KMS-11 (cell line): ENCODE results near the gene DMD.

Source experiments
- H2AFZ ChIP-seq: fragments of 200-600 bp; sonication (generic); 2 replicates; pipeline ENCODE4 v1.6.1; 2016; ENCODE audit warnings: antibody characterized with exemption, mixed run types, low read depth
- H3K27ac ChIP-seq: fragments of 200-600 bp; sonication (generic); 2 replicates; pipeline ENCODE4 v1.6.1; 2016; ENCODE audit warnings: mild to moderate bottlenecking, mixed run types
- H3K27me3 ChIP-seq: fragments of 200-600 bp; sonication (generic); 2 replicates; pipeline ENCODE4 v1.6.1; 2017; ENCODE audit warnings: mild to moderate bottlenecking, low read depth, mixed run types, moderate library complexity; ENCODE audit not compliant: insufficient read depth
- H3K36me3 ChIP-seq: fragments of 200-600 bp; sonication (generic); 2 replicates; pipeline ENCODE4 v1.6.1; 2017; ENCODE audit warnings: mild to moderate bottlenecking, mixed run types; ENCODE audit not compliant: insufficient read depth
- H3K4me1 ChIP-seq: fragments of 200-600 bp; sonication (generic); 2 replicates; pipeline ENCODE4 v1.6.1; 2016; ENCODE audit warnings: mild to moderate bottlenecking, low read depth, mixed run types; ENCODE audit not compliant: poor library complexity, severe bottlenecking
- H3K4me2 ChIP-seq: fragments of 200-600 bp; sonication (generic); 2 replicates; pipeline ENCODE4 v1.7.0; 2016; ENCODE audit warnings: mild to moderate bottlenecking, mixed run types
- H3K4me3 ChIP-seq: fragments of 200-600 bp; sonication (generic); IDR thresholded peaks from 2 replicates; pipeline ENCODE4 v1.6.1; 2017; ENCODE audit warnings: low read depth, low read length, mixed read lengths; ENCODE audit not compliant: insufficient read depth
- H3K79me2 ChIP-seq: fragments of 200-600 bp; sonication (generic); 2 replicates; pipeline ENCODE4 v1.6.1; 2016; ENCODE audit warnings: low read depth, mixed run types; ENCODE audit not compliant: insufficient read depth
- H3K9ac ChIP-seq: fragments of 200-600 bp; sonication (generic); 2 replicates; pipeline ENCODE4 v1.6.1; 2016; ENCODE audit warnings: mild to moderate bottlenecking, mixed run types
- H4K20me1 ChIP-seq: fragments of 200-600 bp; sonication (generic); 2 replicates; pipeline ENCODE4 v1.6.1; 2016; ENCODE audit warnings: mild to moderate bottlenecking, mixed run types; ENCODE audit not compliant: insufficient read depth
- TF ChIP-seq, protein P1 (sequence below): fragments of 200-600 bp; sonication (generic); conservative IDR thresholded peaks from 2 replicates; pipeline ENCODE4 v1.6.1; 2017; ENCODE audit warnings: low read depth, mild to moderate bottlenecking, antibody characterized with exemption, low read length, moderate library complexity, mixed read lengths

Gene DMD

DNA sequence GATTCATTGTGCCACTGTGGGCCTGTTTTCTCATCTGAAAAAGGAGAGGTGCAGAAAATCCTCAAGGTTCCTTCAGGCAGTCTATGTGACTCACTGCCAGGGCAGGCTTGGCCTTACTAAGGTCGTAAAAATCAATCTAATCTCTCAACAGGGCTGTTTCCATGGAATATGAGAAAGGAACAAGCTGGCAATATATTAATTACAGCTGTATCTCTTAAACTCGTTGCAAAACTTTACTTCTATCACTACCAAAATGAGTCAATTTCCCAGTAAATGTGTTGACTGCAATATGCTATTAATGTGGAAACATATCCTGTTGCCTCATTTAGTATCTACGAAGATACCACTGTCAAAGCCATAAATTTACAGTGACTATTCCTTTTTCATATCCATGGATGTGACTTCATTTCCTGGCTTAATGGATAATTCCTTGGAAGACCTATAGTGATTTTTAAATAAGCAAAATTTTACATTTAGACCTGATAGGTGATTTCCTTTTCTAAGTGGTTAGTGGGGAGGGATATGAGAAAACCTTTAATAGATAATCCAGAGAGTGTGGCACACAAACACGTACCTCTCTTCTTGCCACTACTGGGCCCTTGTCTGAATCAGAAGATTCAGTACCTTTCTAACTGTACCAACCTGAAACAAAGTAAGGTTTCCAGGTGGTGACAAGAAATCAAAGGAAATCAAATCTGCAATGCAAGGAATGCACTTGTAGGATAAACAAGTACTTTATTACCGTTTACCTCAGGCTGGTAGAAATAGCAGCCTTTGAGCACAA is 2012.1 kb downstream of the DMD start:
- no peaks in the 10 kb centered on the region for H4K20me1 ChIP-seq
- H3K4me3 ChIP-seq, result no peak overlapping the region
- H3K4me1 ChIP-seq, result no peaks in the 10 kb centered on the region
- TF ChIP-seq, protein P1, sequence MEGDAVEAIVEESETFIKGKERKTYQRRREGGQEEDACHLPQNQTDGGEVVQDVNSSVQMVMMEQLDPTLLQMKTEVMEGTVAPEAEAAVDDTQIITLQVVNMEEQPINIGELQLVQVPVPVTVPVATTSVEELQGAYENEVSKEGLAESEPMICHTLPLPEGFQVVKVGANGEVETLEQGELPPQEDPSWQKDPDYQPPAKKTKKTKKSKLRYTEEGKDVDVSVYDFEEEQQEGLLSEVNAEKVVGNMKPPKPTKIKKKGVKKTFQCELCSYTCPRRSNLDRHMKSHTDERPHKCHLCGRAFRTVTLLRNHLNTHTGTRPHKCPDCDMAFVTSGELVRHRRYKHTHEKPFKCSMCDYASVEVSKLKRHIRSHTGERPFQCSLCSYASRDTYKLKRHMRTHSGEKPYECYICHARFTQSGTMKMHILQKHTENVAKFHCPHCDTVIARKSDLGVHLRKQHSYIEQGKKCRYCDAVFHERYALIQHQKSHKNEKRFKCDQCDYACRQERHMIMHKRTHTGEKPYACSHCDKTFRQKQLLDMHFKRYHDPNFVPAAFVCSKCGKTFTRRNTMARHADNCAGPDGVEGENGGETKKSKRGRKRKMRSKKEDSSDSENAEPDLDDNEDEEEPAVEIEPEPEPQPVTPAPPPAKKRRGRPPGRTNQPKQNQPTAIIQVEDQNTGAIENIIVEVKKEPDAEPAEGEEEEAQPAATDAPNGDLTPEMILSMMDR, result no peak
- no peak overlapping the region for H3K4me2 ChIP-seq
- no peaks in the 10 kb centered on the region for H3K36me3 ChIP-seq
- H3K27ac ChIP-seq, result no peak overlapping the region
- no peaks in the 10 kb centered on the region for H3K27me3 ChIP-seq
- H3K79me2 ChIP-seq, result no peaks in the 10 kb centered on the region
- H3K9ac ChIP-seq, result no peak overlapping the region
- H2AFZ ChIP-seq, result no peak overlapping the region

DNA sequence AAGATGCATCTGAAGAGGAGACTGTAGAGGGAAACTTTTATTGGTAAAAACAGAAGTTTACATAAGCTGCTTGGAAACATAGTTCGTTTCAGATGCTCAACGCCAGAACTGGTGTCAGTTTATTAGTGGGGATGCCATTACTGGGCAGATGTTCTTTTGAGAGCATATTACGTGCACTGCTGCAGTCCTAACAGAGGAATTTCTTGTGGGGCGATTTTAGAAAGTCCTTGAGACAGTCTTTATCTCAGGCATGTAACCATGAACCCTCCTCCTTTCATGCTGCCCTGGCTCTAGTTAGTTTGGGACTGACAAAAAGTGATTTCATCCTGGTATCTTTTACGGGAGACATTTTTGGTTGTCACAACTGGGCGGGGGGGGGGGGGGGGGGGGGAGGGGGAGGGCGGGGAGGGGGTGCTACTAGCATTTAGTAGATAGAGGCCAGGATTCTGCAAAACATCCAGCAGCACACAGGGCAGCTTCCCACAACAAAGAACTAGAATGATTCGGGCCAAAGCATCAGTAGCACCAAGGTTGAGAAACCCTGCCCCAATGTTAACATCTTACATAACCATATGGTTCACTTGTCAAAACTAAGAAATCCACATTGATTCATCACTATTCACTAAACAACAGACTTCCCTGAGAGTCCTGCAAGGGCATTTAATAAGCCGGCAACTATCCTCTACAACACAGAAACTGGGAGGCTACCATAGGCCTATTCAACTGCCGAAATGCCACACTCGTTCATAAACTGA is 2021.0 kb downstream of the DMD start:
- Histone ChIP-seq H3K27ac (no peak overlapping the region), H3K36me3 (no peaks in the 10 kb centered on the region), H3K9ac (no peak overlapping the region), H3K27me3 (no peaks in the 10 kb centered on the region), H3K79me2 (no peaks in the 10 kb centered on the region), H2AFZ (no peak overlapping the region), H3K4me1 (no peaks in the 10 kb centered on the region), H3K4me2 (no peak overlapping the region), H3K4me3 (no peak overlapping the region), H4K20me1 (no peaks in the 10 kb centered on the region)
- TF ChIP-seq, protein P1, result no peak

DNA sequence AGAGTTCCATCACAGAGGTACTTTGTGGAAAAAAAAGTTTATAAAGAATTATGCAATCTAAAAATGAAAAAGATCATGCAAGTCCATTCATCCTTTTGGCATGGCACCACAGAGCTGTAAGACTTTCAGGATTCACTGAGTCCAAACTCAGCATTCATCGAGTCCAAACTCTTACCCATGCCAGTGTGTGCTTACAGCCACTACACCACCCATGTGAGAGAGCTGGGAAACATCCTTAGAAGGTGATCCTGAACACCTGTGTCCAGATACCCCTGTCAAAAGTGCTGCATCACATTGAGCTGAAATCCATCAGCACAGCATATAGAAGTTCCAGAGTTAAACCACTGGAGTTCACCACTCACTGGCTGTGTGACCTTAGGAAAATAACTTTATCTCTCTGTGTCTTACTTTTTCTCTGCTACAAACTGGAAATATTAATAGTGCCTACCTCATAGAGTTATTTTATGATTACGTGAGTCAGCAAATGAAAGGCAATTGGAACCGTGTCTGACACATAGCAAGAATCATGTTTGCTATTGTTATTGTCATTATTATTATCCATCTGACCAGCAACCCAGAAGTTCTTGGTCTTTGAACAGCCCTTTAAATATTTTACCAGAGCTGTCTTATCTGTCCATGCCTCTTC is 2024.5 kb downstream of the DMD start:
- no peaks in the 10 kb centered on the region for H3K79me2 ChIP-seq
- H2AFZ ChIP-seq, result no peak overlapping the region
- no peaks in the 10 kb centered on the region for H3K36me3 ChIP-seq
- H3K27ac ChIP-seq, result no peak overlapping the region
- H3K9ac ChIP-seq, result no peak overlapping the region
- H3K4me1 ChIP-seq, result no peaks in the 10 kb centered on the region
- H3K4me3 ChIP-seq, result no peak overlapping the region
- no peak overlapping the region for H3K4me2 ChIP-seq
- H3K27me3 ChIP-seq, result no peaks in the 10 kb centered on the region
- TF ChIP-seq, protein P1, result no peak
- no peaks in the 10 kb centered on the region for H4K20me1 ChIP-seq

DNA sequence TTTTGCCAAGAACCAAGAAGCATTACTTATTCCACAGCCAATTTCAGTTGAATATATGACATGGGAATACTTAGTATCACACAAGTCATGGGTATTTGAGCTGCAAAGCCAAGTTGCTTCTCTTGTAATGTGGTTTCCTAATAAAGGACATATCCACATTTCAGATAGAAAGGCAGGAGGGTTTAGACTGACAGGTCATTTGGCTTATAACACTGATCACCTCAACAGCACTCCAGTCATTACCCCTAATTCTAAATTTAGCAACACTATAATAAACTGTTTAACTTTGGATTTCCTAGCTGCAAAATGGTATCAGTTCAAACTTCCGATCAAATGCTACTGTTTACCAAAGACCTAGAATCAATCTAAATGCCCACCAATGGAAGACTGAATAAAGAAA is 2025.5 kb downstream of the DMD start:
- Histone ChIP-seq H3K36me3 (no peaks in the 10 kb centered on the region), H3K4me1 (no peaks in the 10 kb centered on the region), H2AFZ (no peak overlapping the region), H3K4me3 (no peak overlapping the region), H3K4me2 (no peak overlapping the region), H3K79me2 (no peaks in the 10 kb centered on the region), H4K20me1 (no peaks in the 10 kb centered on the region), H3K27ac (no peak overlapping the region), H3K9ac (no peak overlapping the region), H3K27me3 (no peaks in the 10 kb centered on the region)
- TF ChIP-seq, protein P1, result no peak
